OCI-LY3 (cell line): ENCODE measurements around the gene MIF4GD.

ENCODE experiments used
- H2AFZ ChIP-seq: fragments of 200-600, 300-600 bp; shearing (Covaris generic); 2 replicates; pipeline ENCODE4 v1.6.0; 2014; ENCODE audit warnings: antibody characterized with exemption, low read depth, low read length
- H3K27ac ChIP-seq: fragments of 200-600, 300-600 bp; sonication (generic); 2 replicates; pipeline ENCODE4 v1.5.1; 2014; ENCODE audit warnings: mild to moderate bottlenecking, low read length, moderate library complexity, mixed read lengths
- H3K27me3 ChIP-seq: fragments of 200-600, 300-600 bp; sonication (generic); 2 replicates; pipeline ENCODE4 v1.6.1; 2014; ENCODE audit warnings: low read depth, low read length, mixed read lengths
- H3K36me3 ChIP-seq: fragments of 200-600, 300-600 bp; sonication (generic); replicated peaks from 2 replicates; pipeline ENCODE3; 2014; ENCODE audit warnings: low read depth, low read length, mixed read lengths
- H3K4me1 ChIP-seq: fragments of 300-600, 200-600 bp; sonication (generic); 2 replicates; pipeline ENCODE4 v1.6.1; 2014; ENCODE audit warnings: low read length, mixed read lengths
- H3K4me2 ChIP-seq: fragments of 200-600, 300-600 bp; sonication (generic); 2 replicates; pipeline ENCODE4 v1.6.1; 2014; ENCODE audit warnings: low read length, mixed read lengths
- H3K4me3 ChIP-seq: fragments of 300-600, 200-600 bp; sonication (generic); 2 replicates; pipeline ENCODE4 v1.5.1; 2014; ENCODE audit warnings: antibody characterized with exemption, mild to moderate bottlenecking, low read length, moderate library complexity
- H3K79me2 ChIP-seq: fragments of 300-600, 200-600 bp; shearing (Covaris generic); 2 replicates; pipeline ENCODE4 v1.6.1; 2014; ENCODE audit warnings: mild to moderate bottlenecking, low read length, mixed read lengths
- H3K9ac ChIP-seq: fragments of 300-600, 200-600 bp; shearing (Covaris generic); 2 replicates; pipeline ENCODE4 v1.6.0; 2014; ENCODE audit warnings: mild to moderate bottlenecking, low read length, moderate library complexity
- H3K9me3 ChIP-seq: fragments of 200-600, 300-600 bp; shearing (Covaris generic); 2 replicates; pipeline ENCODE4 v1.6.1; 2014; ENCODE audit warnings: low read length, mixed read lengths; ENCODE audit not compliant: insufficient read depth
- H4K20me1 ChIP-seq: fragments of 200-600, 300-600 bp; sonication (generic); 2 replicates; pipeline ENCODE4 v1.6.1; 2016; ENCODE audit warnings: low read length, mixed read lengths; ENCODE audit not compliant: insufficient read depth
- EZH2phosphoT487 ChIP-seq: fragments of 200-600 bp; shearing (Covaris generic); IDR thresholded peaks from 2 replicates; pipeline ENCODE4 v1.6.1; 2018; ENCODE audit warnings: antibody characterized with exemption, mixed run types, low read depth
- TF ChIP-seq, protein P1 (sequence below): fragments of 200-600, 300-600 bp; sonication (generic); IDR thresholded peaks from 2 replicates; pipeline ENCODE4 v1.5.1; 2014; ENCODE audit warnings: antibody characterized with exemption, low read length, low read depth

The MIF4GD gene

GRCh38 chr17:75218131-75218530, 52.9 kb downstream of the MIF4GD start:
- Histone ChIP-seq H3K27ac (no peak overlapping the region), H3K27me3 (no peaks in the 10 kb centered on the region), H3K79me2 (peaks cover 5% of the 10 kb centered on the region; the same call in 1 of the 2 replicates), H2AFZ (no peak overlapping the region), H3K4me2 (no peak overlapping the region), H3K9me3 (no peaks in the 10 kb centered on the region), H3K4me1 (no peaks in the 10 kb centered on the region), H3K9ac (no peak overlapping the region), H3K36me3 (peaks cover 31% of the 10 kb centered on the region), H4K20me1 (no peaks in the 10 kb centered on the region), H3K4me3 (no peak overlapping the region)
- TF ChIP-seq EZH2phosphoT487 = no peak
- TF ChIP-seq, protein P1, sequence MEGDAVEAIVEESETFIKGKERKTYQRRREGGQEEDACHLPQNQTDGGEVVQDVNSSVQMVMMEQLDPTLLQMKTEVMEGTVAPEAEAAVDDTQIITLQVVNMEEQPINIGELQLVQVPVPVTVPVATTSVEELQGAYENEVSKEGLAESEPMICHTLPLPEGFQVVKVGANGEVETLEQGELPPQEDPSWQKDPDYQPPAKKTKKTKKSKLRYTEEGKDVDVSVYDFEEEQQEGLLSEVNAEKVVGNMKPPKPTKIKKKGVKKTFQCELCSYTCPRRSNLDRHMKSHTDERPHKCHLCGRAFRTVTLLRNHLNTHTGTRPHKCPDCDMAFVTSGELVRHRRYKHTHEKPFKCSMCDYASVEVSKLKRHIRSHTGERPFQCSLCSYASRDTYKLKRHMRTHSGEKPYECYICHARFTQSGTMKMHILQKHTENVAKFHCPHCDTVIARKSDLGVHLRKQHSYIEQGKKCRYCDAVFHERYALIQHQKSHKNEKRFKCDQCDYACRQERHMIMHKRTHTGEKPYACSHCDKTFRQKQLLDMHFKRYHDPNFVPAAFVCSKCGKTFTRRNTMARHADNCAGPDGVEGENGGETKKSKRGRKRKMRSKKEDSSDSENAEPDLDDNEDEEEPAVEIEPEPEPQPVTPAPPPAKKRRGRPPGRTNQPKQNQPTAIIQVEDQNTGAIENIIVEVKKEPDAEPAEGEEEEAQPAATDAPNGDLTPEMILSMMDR = no peak
